GM19452 (cell line): ENCODE data around the gene ABL2.

Source experiments
- ATAC-seq: cut with Tn5 transposase; IDR thresholded peaks from one replicate; pipeline ENCODE4 v1.9.1; 2021; ENCODE audit not compliant: unreplicated experiment

Gene ABL2

GRCh38 chr1:179061360-179062282 lies 167.9 kb downstream of the ABL2 start:
- no peak for ATAC-seq

GRCh38 chr1:179058487-179059483 lies 170.7 kb downstream of the ABL2 start:
- ATAC-seq = no peak

GRCh38 chr1:179055937-179056336 lies 173.5 kb downstream of the ABL2 start:
- no peak for ATAC-seq

- no peak for ATAC-seq
These were observed 176.0 kb downstream of the ABL2 start for GRCh38 chr1:179053486-179053885.

- no peak for ATAC-seq
These were observed 176.7 kb downstream of the ABL2 start for GRCh38 chr1:179052776-179053175.
